Activated T-helper 1 cell treated with Interleukin-2 at 50 U/mL for 16 hours (primary cell): ENCODE measurements around the gene TMEM163.

Experiments used
- DNase-seq: peaks from one replicate; pipeline ENCODE4 v3.0.0-alpha.2; 2020; ENCODE audit warnings: low read depth

TMEM163 gene

DNA sequence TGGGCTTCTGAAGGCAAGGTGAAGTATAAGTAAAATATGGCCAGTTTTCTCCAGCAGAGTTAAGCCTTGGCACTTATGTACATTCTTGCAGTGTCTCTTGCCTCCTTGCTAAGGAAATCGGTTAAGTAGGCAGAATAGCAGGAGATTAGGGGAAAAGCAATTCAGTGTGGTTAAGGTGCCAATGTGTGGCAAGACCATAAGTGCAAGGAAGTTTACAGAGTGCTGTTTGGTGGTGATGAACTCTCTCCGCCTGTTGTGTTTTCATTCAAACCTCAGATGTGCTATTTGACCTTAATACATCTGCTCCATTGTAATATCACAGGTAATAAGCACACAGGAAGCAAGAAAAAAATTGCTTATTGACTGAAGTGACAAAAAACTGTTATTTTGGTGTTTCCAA lies 308.8 kb downstream of the TMEM163 start:
- no peak for DNase-seq

- no peak for DNase-seq
Measured at GRCh38 chr2:134408791-134409190, 310.0 kb downstream of the TMEM163 start.

GRCh38 chr2:134408386-134408785 lies 310.4 kb downstream of the TMEM163 start:
- no peak for DNase-seq

GRCh38 chr2:134407154-134407890 lies 311.5 kb downstream of the TMEM163 start:
- no peak for DNase-seq

- no peak for DNase-seq
Measured at GRCh38 chr2:134406736-134407135, 312.1 kb downstream of the TMEM163 start.

GRCh38 chr2:134406311-134406710 lies 312.5 kb downstream of the TMEM163 start:
- no peak for DNase-seq
